ENCODE data around the gene EBI3. TPM values are rescaled to one million over a fixed set of nuclear protein-coding genes. Genes with fewer than 3 reads are reported as not detected.
"Not testable (repeated sequence)": the region's sequence is repeated elsewhere in the genome, so short reads cannot be mapped to it uniquely, and the experiment has no call there.

EBI3 gene
- total and polyA plus RNA-seq, 11 donors = 0.27 to 5.6 (median 0.88) TPM

DNA sequence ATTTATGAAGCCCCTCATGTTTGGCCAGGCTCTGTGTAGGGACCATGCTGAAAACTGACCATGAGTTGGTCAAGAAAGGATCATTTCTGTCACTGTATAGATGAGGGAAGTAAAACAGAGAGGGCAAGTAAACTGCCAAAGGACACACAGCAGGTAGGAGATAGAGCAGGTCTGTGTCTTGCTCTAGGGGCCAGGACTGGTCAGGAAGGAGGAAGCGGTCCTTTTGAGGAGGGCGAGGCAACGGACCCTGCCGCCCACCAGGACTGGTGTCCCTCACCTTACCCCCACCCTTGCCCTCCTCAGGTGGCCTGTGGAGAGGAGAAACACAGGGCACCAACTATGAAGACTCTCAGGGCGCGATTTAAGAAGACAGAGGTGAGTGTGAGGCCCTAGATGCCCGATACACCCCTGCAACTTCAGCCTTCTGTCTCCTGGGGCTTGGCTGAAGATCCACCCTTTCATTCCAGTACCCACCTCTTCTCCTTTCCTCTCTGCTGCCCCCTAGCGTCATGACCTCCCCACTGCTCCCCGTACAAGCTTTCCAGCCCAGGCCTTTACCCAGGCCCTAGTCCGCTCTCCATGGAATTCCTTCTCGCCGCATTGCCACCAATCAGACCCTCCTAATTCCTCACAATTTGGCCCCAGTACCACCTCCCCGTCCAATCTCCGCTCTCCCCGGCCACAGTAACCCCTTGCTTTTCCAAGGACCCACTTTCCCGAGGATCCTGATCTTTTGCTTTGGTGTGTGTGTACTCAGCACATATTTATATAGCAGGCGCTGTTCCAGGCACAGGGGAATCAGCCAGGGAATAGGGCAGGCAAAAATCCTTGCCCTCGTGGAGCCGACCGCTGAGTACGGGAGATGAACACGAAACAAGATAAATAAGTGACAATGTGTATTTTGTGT, 43.0 kb upstream of the EBI3 start:
- peak in 4 of 5 donors; percentile 50 to 69 (median 64) for DNase-seq
- intact Hi-C loops (cut with DNase I) = loop anchor here in 5 of 10 donors (5.0 to 10.0 kb wide), 2 partner anchors 199 to 202 kb away; partner anchors contain the start of gene EEF2 (in 5 of the 5)
- Histone ChIP-seq H3K9me3 (no peaks in the 10 kb centered on the region), H3K36me3 (no peaks in the 10 kb centered on the region), H3K4me3 (no peak overlapping the region), H3K27ac (no peak overlapping the region), H3K4me1 (peaks cover 0 to 22% (median 10%) of the 10 kb centered on the region in 12 donors), H3K27me3 (no peaks in the 10 kb centered on the region)
- ATAC-seq = peak in 3 of 4 donors; percentile 53 to 62 (median 61)
- WGBS, 4 donors = 35 to 37% (median 36%) methylated on average over 20 to 22 of the region's 22 CpGs
- no peak for TF ChIP-seq POLR2A (IDR thresholded peaks at IDR 0.05)
- peak; percentile 52 to 78 (median 66) for TF ChIP-seq CTCF (IDR thresholded peaks at IDR 0.05)

GRCh38 chr19:4187313-4188122, 41.8 kb upstream of the EBI3 start:
- H3K4me1 ChIP-seq = peaks cover 0 to 16% (median 5%) of the 10 kb centered on the region in 12 donors
- H3K27ac ChIP-seq = no peak overlapping the region
- TF ChIP-seq CTCF (IDR thresholded peaks at IDR 0.05) (no peak), POLR2A (IDR thresholded peaks at IDR 0.05) (no peak)
- DNase-seq = no peak
- WGBS, 4 donors = 88 to 94% (median 91%) methylated on average over 10 of the region's 10 CpGs
- H3K36me3 ChIP-seq = no peaks in the 10 kb centered on the region
- no peak overlapping the region for H3K4me3 ChIP-seq
- peaks cover 0 to 6% (median 0%) of the 10 kb centered on the region in 9 donors for H3K27me3 ChIP-seq
- intact Hi-C loops (cut with DNase I) = loop anchor here in 5 of 10 donors (5.0 to 10.0 kb wide), 2 partner anchors 200 to 203 kb away; partner anchors contain the start of gene EEF2 (in 5 of the 5)
- ATAC-seq = no peak
- no peaks in the 10 kb centered on the region for H3K9me3 ChIP-seq

DNA sequence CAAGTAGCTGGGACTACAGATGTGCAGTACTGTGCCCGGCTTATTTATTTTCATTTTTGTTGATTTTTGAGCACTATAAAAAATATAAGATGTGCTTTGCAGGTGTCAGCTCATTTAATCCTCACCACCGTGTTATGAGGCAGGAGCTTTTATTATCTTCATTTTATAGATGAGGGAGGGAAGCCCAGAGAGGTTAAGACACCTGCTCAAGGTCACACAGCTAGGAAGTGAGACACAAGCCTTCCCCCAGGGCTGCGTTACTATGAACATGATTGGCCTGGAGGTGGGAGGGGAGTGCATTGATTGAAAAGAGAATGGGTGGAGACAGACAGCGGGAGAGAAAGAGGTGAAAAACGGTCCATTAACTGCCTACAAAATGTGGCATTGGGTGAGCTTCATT, 39.7 kb upstream of the EBI3 start:
- no peak for DNase-seq
- ATAC-seq = no peak
- H3K27me3 ChIP-seq = peaks cover 0 to 25% (median 2%) of the 10 kb centered on the region in 9 donors
- H3K36me3 ChIP-seq = no peaks in the 10 kb centered on the region
- H3K9me3 ChIP-seq = no peaks in the 10 kb centered on the region
- peaks cover 0 to 5% (median 0%) of the 10 kb centered on the region in 12 donors for H3K4me1 ChIP-seq
- no peak for TF ChIP-seq CTCF (IDR thresholded peaks at IDR 0.05)
- no peak for TF ChIP-seq POLR2A (IDR thresholded peaks at IDR 0.05)
- no peak overlapping the region for H3K4me3 ChIP-seq
- intact Hi-C loops (cut with DNase I) = loop anchor here in 5 of 10 donors (5.0 to 10.0 kb wide), 2 partner anchors 202 to 205 kb away; partner anchors contain the start of gene EEF2 (in 5 of the 5)
- no peak overlapping the region for H3K27ac ChIP-seq
- 72 to 78% (median 75%) methylated on average over 5 of the region's 5 CpGs for WGBS, 4 donors

- H3K36me3 ChIP-seq; intact Hi-C loops (cut with DNase I); H3K27ac ChIP-seq; H3K9me3 ChIP-seq; DNase-seq; H3K4me3 ChIP-seq; ATAC-seq; H3K4me1 ChIP-seq: not testable (repeated sequence)
- 89 to 94% (median 91%) methylated on average over 3 of the region's 3 CpGs for WGBS, 4 donors
- peaks cover 12 to 54% (median 30%) of the 10 kb centered on the region in 9 donors for H3K27me3 ChIP-seq
Measured at GRCh38 chr19:4192537-4192936, 36.8 kb upstream of the EBI3 start.

All from heart left ventricle (tissue), 16 donors.